Astrocyte of the hippocampus (primary cell): ENCODE measurements around the gene FYN.

ENCODE experiments used
- DNase-seq: peaks from one replicate; pipeline ENCODE4 v3.0.0; 2011; ENCODE audit warnings: low read depth, low spot score

FYN gene

DNA sequence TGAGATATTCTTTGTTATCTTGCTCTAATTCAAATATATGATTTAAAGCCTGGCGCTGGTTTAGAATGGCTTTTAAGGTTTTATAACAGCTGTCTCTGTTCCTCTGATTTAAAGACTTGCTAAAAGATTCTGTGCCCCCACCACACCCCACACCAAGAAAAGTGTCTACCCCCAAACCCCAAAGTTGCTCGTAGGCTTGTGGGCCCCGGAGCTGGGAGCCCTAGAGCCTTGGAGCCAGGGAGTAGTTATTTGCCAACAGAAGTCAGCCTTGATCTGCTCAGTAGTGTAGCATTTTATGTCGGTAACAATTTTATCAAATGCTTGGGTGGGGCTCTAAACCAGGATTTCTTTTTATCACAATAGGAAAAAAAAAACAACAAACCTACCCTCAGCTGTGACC is 162.3 kb downstream of the FYN start:
- DNase-seq, result no peak

DNA sequence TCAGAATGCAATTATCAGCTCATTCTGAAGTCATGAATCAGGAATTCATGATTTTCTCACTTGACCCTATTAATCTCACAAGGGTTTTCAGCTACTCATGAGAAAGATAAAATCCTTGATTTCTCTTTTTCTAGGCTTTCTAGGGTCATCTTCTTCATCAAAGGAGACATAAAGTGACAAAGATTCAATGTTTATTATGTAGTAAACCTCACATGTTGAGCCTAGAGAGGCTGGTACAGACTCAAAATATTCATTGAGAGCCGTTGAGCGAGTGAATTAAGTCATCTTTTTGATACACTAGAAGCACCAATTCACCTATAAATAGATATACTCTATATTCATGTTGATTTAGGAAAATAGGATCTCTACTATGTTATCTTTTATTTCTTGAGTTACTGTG is 162.8 kb downstream of the FYN start:
- DNase-seq, result no peak

DNA sequence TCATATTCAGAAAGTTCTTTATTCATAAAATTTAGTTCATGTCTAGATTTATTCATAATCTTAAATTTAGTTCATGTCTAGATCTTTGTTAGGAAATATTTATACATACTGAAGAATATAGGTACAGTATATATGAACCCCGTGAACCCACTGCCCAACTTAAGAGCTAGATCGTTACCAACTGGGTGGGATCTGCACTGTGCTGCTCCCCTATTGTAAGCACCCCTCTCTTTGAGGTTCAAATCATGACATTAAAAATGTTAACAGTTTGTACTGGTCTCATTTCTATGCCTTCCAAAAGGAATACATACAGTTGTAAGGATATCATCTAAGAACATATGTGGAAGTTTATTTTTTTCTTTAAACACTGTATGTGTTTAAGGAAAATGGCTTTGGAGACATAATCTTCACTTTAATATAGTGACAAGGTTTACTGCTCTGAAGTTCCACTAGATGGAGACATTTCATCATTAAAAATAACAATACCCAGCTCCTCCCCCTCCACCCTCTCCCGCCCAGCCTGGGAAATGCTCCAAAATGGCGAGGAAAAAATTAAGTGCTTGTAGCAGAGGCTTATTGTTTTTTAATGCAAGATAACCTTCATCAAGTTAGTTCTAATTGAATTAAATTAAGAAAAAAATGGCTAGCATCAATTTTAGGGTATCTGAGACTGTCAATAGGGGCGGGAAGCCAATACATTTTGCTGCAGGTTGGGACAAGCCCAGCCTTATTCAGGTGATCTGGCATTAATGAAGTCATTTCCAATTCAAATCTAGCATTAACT is 163.4 kb downstream of the FYN start:
- DNase-seq, result peak; percentile 86

DNA sequence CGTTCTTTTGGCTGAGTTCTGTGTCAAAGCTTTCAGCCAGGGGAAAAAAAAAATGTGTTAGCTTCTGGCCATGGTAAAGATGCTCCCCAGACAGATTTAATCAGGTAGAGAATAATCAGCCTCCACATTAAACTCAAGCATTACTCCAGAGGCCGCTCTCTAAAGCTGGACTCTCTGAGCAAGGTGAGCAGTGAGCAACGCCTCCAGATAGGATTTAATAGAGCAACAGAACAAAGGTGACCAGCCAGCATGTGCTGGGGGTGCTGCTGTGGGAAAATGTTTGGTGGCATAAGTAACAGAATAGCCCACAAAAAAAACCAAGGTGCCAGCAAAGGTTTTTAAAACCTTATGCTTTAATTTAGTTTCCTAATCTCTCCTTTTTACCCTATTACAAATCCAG is 164.1 kb downstream of the FYN start:
- no peak for DNase-seq

DNA sequence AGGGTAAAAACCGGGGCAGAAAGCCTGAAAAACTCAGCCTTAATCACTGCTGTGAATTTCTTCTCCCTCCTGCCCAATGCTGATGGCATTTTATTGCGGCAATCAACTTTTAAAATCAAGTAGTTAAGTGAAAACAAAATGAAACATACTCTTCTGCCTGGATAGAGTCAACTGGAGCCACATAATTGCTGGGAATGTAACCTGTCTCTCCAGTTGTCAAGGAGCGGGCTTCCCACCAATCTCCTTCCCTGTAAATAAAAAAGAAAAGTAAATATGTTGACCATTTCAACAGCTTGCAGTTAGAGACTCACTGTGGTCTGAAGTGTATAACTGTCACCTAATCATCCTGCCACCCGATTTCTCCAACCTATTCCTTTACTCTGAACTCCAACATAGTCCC is 165.5 kb downstream of the FYN start:
- DNase-seq, result no peak

DNA sequence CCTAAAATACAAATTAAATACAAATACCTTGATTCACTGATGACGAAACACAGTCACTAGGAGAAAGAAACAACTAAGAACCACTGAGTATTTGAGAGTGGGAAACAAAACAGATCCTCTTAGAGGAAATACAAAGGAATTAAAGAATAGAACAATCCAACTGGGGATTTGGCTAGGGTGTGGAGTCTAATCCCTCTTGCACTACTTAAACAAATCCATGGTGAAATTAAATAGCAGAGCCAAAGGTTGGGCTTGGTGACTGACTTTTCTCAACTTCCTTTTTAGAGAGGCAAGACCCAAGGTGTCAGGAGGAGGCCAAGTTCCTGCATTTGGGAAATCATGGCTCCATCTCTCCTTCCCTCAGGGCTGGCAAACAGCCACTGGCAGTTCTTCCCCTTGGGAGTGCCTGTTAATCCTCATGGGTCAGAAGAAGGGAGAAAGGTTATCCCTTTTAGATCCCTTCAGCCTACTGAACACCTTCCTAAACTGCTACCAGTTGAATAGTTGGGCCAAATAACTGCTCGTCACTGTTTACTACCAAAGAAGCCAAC is 166.3 kb downstream of the FYN start:
- no peak for DNase-seq

DNA sequence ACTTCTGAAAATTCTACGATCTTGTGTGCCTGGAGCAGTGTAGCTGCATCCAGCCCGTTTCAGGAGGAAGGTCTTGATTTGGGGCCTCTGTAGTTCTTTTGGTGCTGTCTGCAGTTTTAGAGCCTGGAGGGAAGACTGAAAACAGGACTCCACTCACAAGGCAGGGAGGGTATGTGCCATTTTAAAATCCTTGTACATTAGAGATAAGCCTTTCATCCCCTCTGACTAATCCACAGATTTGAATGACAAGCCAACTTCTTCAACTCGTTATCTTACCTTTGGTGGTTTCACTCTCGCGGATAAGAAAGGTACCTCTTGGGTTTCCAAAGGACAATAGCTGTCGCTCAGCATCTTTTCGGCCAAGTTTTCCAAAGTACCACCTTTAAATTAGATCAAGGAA is 169.5 kb downstream of the FYN start:
- no peak for DNase-seq

DNA sequence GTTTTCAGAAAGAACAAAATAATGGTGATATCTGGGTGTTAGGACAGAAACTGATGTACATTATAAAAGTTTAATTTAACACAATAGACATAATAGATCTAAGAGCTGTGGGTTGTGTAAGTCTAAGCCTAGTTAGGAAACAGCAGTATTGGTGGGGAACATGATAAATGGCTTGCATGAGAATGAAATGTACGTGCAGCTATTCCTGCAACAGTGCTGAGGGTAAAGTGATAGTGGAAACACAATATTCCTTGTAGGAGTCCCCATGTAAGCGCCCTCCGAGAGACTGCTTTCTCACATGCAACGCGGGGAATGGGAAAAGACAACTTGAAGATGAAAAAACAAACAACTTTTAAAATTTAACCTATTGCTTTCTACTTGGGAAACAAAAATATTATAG is 171.0 kb downstream of the FYN start:
- no peak for DNase-seq

DNA sequence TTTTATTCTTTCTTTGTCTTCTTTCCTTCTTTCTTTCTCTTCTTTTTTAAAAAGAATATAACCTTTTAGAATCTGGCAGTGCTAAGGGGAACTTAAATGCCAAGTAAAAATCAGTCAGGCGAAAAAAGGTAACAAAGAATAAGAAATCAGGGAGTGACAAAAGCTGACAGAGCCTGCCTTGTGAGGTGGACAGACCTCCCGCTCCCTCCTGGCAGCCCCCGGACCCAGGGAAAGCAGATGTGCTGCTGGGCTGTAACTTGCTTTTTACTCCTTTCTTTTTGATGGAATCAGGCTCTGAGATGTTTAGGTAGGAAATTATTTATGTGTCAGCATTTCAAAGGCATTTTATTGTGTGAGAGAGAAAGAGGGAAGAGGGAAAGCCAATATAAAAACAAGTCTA is 172.1 kb downstream of the FYN start:
- no peak for DNase-seq

DNA sequence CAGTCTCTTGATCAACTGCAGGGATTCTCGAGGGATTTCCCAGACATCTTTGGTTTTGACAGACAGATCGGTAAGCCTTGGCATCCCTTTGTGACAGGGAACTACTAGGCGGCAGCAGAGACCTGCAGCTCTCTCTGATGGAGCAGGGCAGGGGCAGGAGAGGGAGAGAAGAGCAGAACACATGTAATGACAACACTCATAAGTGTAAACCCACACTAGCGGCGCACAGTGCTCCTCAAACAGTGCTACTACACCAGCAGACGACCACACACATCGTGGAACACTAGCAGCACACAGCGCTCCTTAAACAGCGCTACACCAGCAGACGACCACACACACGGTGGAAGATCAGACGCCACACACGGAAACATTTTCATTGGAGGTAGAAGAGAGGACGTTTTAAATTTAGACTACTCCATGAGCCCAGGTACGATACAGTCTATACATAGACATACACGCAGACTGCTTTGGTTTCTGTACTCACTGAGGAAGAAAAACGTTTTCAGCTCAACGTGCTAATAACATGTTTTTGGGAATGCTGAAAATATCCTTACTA is 173.0 kb downstream of the FYN start:
- DNase-seq, result no peak

DNA sequence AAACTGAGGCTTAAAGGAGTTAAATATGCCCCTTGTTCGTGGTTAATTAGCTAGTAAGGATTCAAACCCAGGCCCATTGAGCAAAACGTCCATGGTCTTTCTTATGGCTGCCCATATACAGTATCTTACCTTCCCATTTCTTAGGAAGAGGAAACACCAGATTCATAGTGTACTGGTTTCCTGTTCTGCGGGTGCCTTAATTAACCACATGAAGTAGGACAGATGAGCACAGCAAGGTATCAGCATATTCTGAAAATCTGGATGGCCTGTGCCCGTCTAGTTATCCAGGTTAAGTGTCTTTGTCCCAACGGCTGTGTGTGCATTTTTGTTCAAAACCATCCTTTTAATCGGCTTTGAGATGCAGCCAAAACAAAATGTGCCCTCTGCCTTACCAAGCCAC is 174.1 kb downstream of the FYN start:
- no peak for DNase-seq

DNA sequence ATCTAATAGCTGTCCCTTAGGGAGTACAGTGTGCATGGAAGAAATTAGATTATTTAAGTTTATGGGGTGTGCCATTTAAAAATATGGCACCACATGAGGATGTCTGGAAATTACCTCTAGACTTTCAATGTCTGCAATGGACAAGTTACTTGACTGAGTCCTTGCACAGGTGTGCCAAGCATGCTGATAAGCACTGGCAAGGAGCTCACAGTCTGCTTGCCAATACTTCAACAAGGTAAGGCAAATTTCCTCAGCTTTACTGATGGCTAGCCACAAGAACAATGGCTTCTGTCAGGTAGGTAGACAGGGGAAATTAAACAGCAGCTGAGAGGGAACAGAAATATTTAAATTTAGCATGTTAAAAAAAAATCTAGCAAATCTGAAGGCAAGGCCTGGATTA is 176.4 kb downstream of the FYN start:
- no peak for DNase-seq

DNA sequence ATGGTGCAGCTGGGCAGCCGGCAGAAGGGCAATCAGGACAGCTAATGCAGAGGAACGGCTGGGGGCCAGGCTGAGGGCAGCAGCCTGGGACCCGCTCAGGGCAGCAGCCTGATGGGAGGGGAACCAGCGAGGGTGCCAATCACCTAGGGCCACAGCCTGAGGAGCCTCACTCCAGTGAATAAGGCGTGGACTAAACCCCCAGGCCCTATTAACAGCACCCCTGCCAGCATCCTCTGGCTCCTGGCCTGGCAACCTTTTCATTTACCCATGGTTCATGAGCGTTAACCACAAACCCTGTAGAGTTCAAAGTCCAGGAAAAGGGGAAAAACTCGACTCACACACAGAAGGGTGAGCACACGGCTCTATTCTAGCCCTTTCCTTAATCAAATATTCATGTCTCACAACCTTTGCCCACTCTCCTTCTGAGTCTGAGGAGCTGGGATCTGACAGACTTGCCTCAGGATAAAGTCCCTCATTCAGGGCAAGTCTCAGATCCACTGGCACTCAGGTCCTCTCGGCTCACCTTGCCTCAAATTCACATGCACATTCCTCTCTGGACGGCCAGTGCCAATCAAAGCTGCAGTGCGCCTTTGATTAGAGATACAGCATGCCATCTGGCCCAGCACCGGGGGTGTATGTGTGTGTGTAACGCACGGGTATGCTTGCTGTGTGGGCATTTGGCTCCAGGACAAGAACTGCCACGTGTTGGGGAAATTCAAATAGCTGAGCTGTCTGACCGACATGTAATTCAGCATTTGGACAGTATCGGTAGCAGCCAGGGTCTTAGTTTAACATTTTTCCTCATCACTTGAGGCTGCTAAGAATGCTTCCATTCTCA is 180.7 kb downstream of the FYN start:
- DNase-seq, result peak; percentile 91

DNA sequence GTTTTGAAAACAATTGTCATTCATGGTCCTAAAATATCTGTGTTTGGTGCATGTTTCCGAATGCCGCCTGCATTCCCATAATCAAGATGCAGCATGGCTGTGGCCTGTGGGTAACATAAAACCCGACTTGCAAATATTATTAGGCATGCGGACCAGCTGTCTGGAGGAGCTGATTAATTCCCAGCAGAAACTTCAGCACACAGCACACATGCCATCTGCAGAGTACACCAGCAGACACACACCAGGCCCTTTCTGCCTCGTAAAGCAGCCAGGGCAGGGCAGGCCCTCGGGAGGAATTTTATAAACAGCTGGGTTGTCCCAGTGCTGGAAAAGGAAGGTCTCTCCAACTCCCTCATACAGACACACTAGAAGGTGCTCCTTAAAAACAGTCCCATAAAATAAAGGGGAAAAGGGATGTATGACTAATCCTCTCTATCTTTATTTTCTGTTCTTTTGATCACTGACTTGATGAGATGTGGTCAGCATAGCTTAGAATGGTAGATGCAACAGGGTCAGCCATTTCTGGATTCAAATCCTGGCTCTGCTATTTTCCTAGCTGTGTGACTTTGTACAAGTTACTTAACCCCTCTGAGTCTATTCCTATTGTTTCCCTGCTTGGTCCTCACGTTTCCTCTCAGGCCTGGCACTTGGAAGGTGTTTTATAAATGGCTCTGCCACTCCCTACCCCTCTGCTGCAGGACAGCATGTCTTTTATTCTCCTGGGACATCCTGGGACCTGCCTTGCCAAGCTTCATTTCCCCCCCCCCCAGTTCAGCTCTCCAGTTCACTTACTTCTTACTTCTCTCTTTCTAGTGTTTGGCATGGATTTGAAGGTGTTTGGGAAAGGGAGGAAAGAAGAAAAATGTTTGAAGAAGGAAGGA is 181.7 kb downstream of the FYN start:
- DNase-seq, result peak; percentile 43

DNA sequence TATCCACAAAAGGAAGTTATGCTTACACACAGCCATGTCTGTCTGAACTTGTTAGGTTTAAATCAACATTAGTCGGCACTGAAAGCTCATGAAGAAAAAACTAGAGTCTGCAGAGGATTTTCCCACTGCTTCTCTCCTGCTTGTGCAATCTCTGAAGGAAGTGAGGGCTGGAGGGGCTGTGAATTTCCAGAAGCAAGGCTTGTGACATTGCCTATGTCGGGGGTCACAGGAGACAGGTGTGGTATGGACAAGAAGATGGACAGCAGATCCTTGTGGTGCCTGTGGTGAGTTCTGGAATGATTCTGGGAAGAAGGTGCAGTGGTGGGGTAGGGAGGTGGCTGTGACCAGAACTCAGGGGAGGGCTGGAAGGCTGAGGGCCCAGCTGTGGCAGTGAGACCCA is 183.3 kb downstream of the FYN start:
- no peak for DNase-seq

DNA sequence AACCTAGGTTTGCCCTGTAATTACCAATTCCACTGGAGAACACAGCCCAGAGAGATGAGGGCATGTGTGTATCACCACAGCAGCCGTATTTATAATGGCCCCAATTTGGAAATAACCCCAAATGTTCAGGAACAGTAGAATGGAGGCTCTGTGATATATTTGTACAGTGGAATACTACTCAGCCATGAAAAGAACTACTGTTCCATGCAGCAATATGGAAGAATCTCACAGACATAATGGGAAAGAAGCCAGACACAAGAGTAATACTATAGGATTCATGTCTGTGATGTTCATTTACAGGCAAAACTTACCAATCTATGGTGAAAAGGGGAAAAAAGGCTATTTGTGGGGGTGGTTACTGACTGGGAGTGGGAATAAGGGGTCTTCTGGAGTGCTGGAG is 183.8 kb downstream of the FYN start:
- no peak for DNase-seq

DNA sequence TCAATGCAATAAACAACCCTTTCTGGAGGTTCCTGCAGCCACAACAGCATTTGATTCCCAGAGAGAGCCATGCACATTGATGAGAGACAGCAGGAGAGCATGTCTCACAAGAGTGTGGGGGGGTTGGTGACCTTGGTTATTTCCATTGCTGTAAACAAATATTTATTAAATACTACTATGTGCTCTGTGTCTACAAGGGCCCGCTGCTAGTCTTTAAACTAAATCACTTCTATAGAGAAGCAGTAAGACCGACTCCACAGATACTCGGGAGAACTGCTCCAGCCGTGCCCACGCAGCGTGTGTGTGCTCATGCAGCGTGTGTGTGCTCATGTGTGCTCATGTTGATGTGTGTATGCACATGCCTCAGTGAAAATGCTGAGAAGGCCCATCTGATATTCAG is 184.9 kb downstream of the FYN start:
- no peak for DNase-seq

DNA sequence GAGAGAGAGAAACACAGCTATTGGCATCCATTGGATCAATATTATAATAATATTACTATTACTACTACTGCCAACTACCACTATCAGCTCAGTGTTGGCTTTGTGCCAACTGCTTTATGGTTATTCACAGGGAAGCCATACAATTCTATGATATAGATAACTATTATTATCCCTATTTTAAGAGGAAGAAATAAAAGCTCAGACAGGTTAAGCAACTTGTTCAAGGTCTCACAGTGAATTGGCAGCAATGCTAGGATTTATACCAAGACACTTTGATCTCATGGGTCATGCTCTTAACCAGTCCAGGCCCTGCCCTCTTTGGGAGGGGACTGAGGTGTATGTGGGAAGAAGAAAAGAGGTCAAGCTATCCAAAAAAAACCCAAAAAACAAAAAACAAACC is 185.6 kb downstream of the FYN start:
- no peak for DNase-seq

DNA sequence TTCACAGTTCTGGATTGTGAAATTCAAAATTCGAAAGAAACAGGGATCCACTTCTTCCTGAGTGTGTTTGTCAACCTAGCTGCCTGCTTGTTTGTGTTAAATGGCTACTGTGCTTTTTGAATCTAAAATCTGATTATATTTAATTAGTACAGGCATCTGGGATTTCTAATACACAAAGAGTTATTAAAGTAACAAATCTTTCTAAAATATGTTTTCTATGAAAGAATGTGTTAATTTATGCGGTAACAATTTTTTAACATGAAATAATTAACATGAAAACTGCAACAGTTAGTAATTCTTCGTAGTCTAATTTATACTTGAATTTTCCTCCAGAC is 186.4 kb downstream of the FYN start:
- no peak for DNase-seq

DNA sequence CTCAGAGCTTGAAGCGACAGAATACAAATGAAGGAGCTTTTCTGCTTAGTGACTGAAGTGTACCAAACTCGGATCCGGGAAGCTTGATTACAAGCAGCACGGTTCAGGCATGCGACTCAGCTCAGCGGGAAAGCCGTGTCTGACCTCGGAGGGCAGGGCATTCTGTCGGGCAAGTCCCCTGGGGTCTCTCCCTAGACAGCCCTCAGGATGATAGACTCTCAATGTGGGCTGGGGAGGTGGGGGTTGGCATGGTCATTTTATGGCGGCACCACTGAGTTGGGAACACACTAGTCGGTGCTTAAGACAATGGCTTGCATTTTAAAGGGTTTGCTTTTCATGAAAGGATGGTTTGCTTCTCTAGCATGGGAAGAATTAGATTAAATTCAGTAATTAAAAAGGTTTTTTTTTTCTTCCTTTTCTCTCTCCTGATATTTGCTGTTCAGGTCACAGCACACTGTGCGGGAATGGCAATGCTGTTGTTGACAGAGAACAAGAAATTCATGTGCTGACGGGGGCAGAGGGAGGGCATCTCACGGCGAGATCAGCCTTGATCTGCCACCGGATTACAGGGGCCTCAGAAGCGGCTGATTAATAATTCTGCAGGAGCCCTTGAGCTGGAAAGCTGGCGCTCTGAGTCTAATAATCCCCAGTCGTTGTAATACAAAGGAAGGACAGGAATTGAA is 186.9 kb downstream of the FYN start:
- peak; percentile 58 for DNase-seq

DNA sequence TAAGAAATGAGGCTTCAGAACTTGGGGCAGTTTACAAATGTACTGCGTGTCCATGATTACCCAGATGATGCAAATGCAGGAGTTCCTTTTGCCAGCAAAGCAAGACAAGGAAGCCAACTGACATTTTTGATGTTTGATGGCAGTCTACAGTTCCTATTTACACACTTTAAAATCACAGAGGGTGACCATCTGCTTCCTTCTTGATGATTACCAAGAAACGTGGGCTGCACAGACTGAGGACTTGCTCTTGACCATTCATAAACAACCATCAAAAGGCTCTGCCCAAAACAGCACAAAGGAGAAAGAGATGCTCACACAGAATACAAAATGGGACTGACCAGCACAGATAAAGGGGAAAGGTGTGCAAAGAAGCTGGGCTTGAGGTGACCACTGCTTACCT is 187.7 kb downstream of the FYN start:
- no peak for DNase-seq
